ENCODE results near the gene CLEC11A. TPM values are rescaled to one million over a fixed set of nuclear protein-coding genes. Genes with fewer than 3 reads are reported as not detected.

Gene CLEC11A
- total and polyA plus RNA-seq, 4 donors = 2.4 to 11.0 (median 5.5) TPM

GRCh38 chr19:50736338-50736737 lies 13.2 kb downstream of the CLEC11A start:
- TF ChIP-seq FOXA1 (IDR thresholded peaks at IDR 0.05) = no peak
- no peak for TF ChIP-seq ZBTB33 (IDR thresholded peaks at IDR 0.05)
- Histone ChIP-seq H3K36me3 (ENCODE audit: control insufficient read depth in 4 of 4, insufficient read depth in 3 of 4, low read depth in 1 of 4, low read length in 3 of 4) (no peaks in the 10 kb centered on the region), H3K9me3 (ENCODE audit: control insufficient read depth in 4 of 4, low read length in 3 of 4) (no peaks in the 10 kb centered on the region), H3K9ac (ENCODE audit: low read depth in 1 of 2, low read length in 2 of 2) (no peak overlapping the region), H3K27me3 (ENCODE audit: control insufficient read depth in 4 of 4, insufficient read depth in 4 of 4, low read length in 3 of 4) (peaks cover 0 to 19% (median 6%) of the 10 kb centered on the region in 4 donors), H3K4me1 (ENCODE audit: control insufficient read depth in 4 of 4, insufficient read depth in 4 of 4, low read length in 3 of 4) (no peaks in the 10 kb centered on the region), H3K4me3 (ENCODE audit: low read depth in 1 of 3, low read length in 3 of 3) (no peak overlapping the region), H3K27ac (ENCODE audit: low read depth in 1 of 2, low read length in 2 of 2) (no peak overlapping the region)
- no peak for DNase-seq (ENCODE audit: low spot score)
- 52% methylated on average over 5 of the region's 5 CpGs for WGBS

- Histone ChIP-seq H3K9ac (ENCODE audit: low read depth in 1 of 2, low read length in 2 of 2) (no peak overlapping the region), H3K27me3 (ENCODE audit: control insufficient read depth in 4 of 4, insufficient read depth in 4 of 4, low read length in 3 of 4) (peaks cover 0 to 13% (median 6%) of the 10 kb centered on the region in 4 donors), H3K4me3 (ENCODE audit: low read depth in 1 of 3, low read length in 3 of 3) (no peak overlapping the region), H3K4me1 (ENCODE audit: control insufficient read depth in 4 of 4, insufficient read depth in 4 of 4, low read length in 3 of 4) (no peaks in the 10 kb centered on the region), H3K36me3 (ENCODE audit: control insufficient read depth in 4 of 4, insufficient read depth in 3 of 4, low read depth in 1 of 4, low read length in 3 of 4) (no peaks in the 10 kb centered on the region), H3K9me3 (ENCODE audit: control insufficient read depth in 4 of 4, low read length in 3 of 4) (no peaks in the 10 kb centered on the region), H3K27ac (ENCODE audit: low read depth in 1 of 2, low read length in 2 of 2) (no peak overlapping the region)
- no peak for TF ChIP-seq MAX (IDR thresholded peaks at IDR 0.05)
- TF ChIP-seq GABPA (IDR thresholded peaks at IDR 0.05 in 1 of 2, conservative IDR thresholded peaks at IDR 0.05 in 1 of 2) = no peak
- no peak for TF ChIP-seq TAF1 (conservative IDR thresholded peaks at IDR 0.05)
- TF ChIP-seq FOXA1 (IDR thresholded peaks at IDR 0.05) = no peak
- no peak for TF ChIP-seq CTCF (IDR thresholded peaks at IDR 0.05; ENCODE audit: low read depth, low read length, missing input control)
- no peak for TF ChIP-seq JUND (IDR thresholded peaks at IDR 0.05)
- no peak for TF ChIP-seq HNF4G (IDR thresholded peaks at IDR 0.05)
- no peak for TF ChIP-seq REST (IDR thresholded peaks at IDR 0.05)
- no peak for TF ChIP-seq FOXA2 (IDR thresholded peaks at IDR 0.05)
- no peak for TF ChIP-seq ATF3 (IDR thresholded peaks at IDR 0.05)
- no peak for TF ChIP-seq EGR1 (IDR thresholded peaks at IDR 0.05; ENCODE audit: low read depth in 2 of 2)
- DNase-seq (ENCODE audit: low spot score) = no peak
- 77% methylated on average over 23 of the region's 23 CpGs for whole genome bisulfite sequencing
Measured at GRCh38 chr19:50739132-50739913, 16.2 kb downstream of the CLEC11A start.

Measured in liver (tissue), 9 donors.